ENCODE measurements around the gene PGAM1.
"Not testable (repeated sequence)": the region's sequence is repeated elsewhere in the genome, so short reads cannot be mapped to it uniquely, and the experiment has no call there.

The PGAM1 gene

DNA sequence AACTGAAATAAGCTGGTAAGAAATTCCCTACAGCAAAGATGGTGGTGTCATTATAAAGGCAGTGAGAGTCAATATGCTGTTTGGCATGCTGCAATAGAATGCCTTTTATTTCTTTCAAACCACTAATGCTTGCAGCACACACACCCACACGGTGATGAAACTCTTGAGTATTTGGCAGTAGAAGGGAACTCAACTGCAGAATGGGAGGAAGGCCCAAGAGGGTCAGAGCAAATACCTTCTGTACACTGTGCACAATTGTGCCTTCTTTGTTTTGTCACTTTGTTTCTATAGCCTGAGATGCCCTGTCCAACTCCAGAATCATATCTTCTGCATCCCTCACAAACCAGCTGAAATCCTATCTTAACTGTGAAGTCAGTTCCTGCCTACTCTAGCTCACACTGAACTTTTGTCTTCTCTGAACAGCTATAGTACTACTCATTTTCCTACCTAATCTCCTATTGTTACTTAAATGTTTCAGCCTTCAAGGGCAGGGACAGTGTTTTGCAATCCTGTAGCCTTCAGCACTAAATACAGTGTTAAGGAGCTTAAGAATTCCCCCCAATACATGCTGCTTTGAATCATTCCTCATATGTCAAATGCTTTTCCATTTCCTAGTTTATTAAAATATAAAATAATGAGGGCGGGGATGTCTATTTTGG, 50.1 kb downstream of the PGAM1 start:
- CTCF ChIA-PET, result interaction anchor here (0.5 to 4.8 kb wide), 2 partner anchors 12 to 264 kb away, joined by 4 to 37 read pairs; no protein-coding TSS in a partner anchor
- TF ChIP-seq, protein P1, sequence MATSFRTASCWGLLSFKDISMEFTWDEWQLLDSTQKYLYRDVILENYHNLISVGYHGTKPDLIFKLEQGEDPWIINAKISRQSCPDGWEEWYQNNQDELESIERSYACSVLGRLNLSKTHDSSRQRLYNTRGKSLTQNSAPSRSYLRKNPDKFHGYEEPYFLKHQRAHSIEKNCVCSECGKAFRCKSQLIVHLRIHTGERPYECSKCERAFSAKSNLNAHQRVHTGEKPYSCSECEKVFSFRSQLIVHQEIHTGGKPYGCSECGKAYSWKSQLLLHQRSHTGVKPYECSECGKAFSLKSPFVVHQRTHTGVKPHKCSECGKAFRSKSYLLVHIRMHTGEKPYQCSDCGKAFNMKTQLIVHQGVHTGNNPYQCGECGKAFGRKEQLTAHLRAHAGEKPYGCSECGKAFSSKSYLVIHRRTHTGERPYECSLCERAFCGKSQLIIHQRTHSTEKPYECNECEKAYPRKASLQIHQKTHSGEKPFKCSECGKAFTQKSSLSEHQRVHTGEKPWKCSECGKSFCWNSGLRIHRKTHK (tag by site-specific recombination; IDR thresholded peaks at IDR 0.05), result no peak
- TF ChIP-seq ZNF777 (tag by site-specific recombination; IDR thresholded peaks at IDR 0.05; ENCODE audit: borderline replicate concordance), result no peak
- Histone ChIP-seq H3K36me3 (ENCODE audit: control insufficient read depth in 2 of 2, insufficient read depth in 1 of 2, low read length in 2 of 2) (peaks cover 51 to 94% of the 10 kb centered on the region in 2 experiments), H3K27ac (ENCODE audit: extremely low read depth, low read depth, low read length) (no peak overlapping the region), H3K4me1 (ENCODE audit: control insufficient read depth, insufficient read depth, low read length) (no peaks in the 10 kb centered on the region), H3K4me3 (ENCODE audit: low read depth, low read length) (no peak overlapping the region), H3K9me3 (ENCODE audit: control insufficient read depth, insufficient read depth, low read depth, low read length) (no peaks in the 10 kb centered on the region)
- POLR2A ChIA-PET, result no interaction called here

DNA sequence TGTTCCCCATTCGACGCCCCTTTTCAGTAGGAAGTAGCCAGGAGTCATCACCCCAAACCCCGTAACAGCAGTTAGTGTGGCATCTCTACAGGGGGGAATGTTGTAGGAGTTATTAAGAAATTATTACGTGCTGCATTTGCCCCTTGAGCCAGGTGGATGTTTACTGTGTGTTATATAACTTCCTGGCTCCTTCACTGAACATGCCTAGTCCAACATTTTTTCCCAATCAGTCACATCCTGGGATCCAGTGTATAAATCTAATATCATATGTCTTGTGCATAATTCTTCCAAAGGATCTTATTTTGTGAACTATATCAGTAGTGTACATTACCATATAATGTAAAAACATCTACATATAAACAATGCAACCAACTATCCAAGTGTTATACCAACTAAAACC, 53.4 kb downstream of the PGAM1 start:
- TF ChIP-seq ZBTB17 (tag by site-specific recombination; IDR thresholded peaks at IDR 0.05), result 0 out of 2 replicates have a peak, but pooled peaks have one; percentile 5
- H3K4me3 ChIP-seq (ENCODE audit: low read depth, low read length); POLR2A ChIA-PET; H3K27ac ChIP-seq (ENCODE audit: extremely low read depth, low read depth, low read length); H3K4me1 ChIP-seq (ENCODE audit: control insufficient read depth, insufficient read depth, low read length); CTCF ChIA-PET; H3K9me3 ChIP-seq (ENCODE audit: control insufficient read depth, insufficient read depth, low read depth, low read length): not testable (repeated sequence)
- peaks cover 22 to 82% of the 10 kb centered on the region in 2 experiments for H3K36me3 ChIP-seq (ENCODE audit: control insufficient read depth in 2 of 2, insufficient read depth in 1 of 2, low read length in 2 of 2)

- CTCF ChIA-PET, result no interaction called here
- H3K4me3 ChIP-seq (ENCODE audit: low read depth, low read length), result no peak overlapping the region
- no peaks in the 10 kb centered on the region for H3K9me3 ChIP-seq (ENCODE audit: control insufficient read depth, insufficient read depth, low read depth, low read length)
- H3K4me1 ChIP-seq (ENCODE audit: control insufficient read depth, insufficient read depth, low read length), result no peaks in the 10 kb centered on the region
- H3K27ac ChIP-seq (ENCODE audit: extremely low read depth, low read depth, low read length), result no peak overlapping the region
- peaks cover 22 to 76% of the 10 kb centered on the region in 2 experiments for H3K36me3 ChIP-seq (ENCODE audit: control insufficient read depth in 2 of 2, insufficient read depth in 1 of 2, low read length in 2 of 2)
- POLR2A ChIA-PET, result no interaction called here
- TF ChIP-seq ZNF521 (tag by site-specific recombination; IDR thresholded peaks at IDR 0.05) (no peak), ZNF341 (tag by site-specific recombination; IDR thresholded peaks at IDR 0.05; ENCODE audit: low read depth) (no peak)
Measured at GRCh38 chr10:97479939-97480338, 53.9 kb downstream of the PGAM1 start.

GRCh38 chr10:97481071-97481470, 55.1 kb downstream of the PGAM1 start:
- POLR2A ChIA-PET, result no interaction called here
- Histone ChIP-seq H3K4me3 (ENCODE audit: low read depth, low read length) (no peak overlapping the region), H3K9me3 (ENCODE audit: control insufficient read depth, insufficient read depth, low read depth, low read length) (no peaks in the 10 kb centered on the region), H3K4me1 (ENCODE audit: control insufficient read depth, insufficient read depth, low read length) (no peaks in the 10 kb centered on the region), H3K27ac (ENCODE audit: extremely low read depth, low read depth, low read length) (no peak overlapping the region), H3K36me3 (ENCODE audit: control insufficient read depth in 2 of 2, insufficient read depth in 1 of 2, low read length in 2 of 2) (peaks cover 13 to 69% of the 10 kb centered on the region in 2 experiments)
- peak; percentile 29; the same call in 1 of the 2 replicates for TF ChIP-seq GLIS1 (tag by site-specific recombination; IDR thresholded peaks at IDR 0.05)
- no peak for TF ChIP-seq ZFHX2 (tag by site-specific recombination; conservative IDR thresholded peaks at IDR 0.05)
- CTCF ChIA-PET, result interaction anchor here (1.1 kb wide), 1 partner anchor 73 kb away, joined by 4 read pairs; no protein-coding TSS in a partner anchor

GRCh38 chr10:97482381-97482780, 56.4 kb downstream of the PGAM1 start:
- Histone ChIP-seq H3K27ac (ENCODE audit: extremely low read depth, low read depth, low read length) (no peak overlapping the region), H3K4me3 (ENCODE audit: low read depth, low read length) (no peak overlapping the region), H3K36me3 (ENCODE audit: control insufficient read depth in 2 of 2, insufficient read depth in 1 of 2, low read length in 2 of 2) (peaks cover 9 to 56% of the 10 kb centered on the region in 2 experiments), H3K9me3 (ENCODE audit: control insufficient read depth, insufficient read depth, low read depth, low read length) (no peaks in the 10 kb centered on the region), H3K4me1 (ENCODE audit: control insufficient read depth, insufficient read depth, low read length) (no peaks in the 10 kb centered on the region)
- TF ChIP-seq SP2 (tag by site-specific recombination; IDR thresholded peaks at IDR 0.05) (no peak), ZNF416 (tag by site-specific recombination; IDR thresholded peaks at IDR 0.05) (no peak), ZNF23 (tag by site-specific recombination; IDR thresholded peaks at IDR 0.05; ENCODE audit: borderline replicate concordance) (no peak), ZNF169 (tag by site-specific recombination; IDR thresholded peaks at IDR 0.05) (no peak), TRIM28 (IDR thresholded peaks at IDR 0.05; ENCODE audit: borderline replicate concordance, low read length) (no peak), SCRT2 (tag by site-specific recombination; IDR thresholded peaks at IDR 0.05) (no peak), ZBTB49 (tag by site-specific recombination; IDR thresholded peaks at IDR 0.05; ENCODE audit: low read depth) (no peak), ZNF155 (tag by site-specific recombination; IDR thresholded peaks at IDR 0.05) (no peak)
- ChIA-PET CTCF (interaction anchor here (1.1 to 1.4 kb wide), 2 partner anchors 19 to 70 kb away, joined by 3 to 4 read pairs; no protein-coding TSS in a partner anchor), POLR2A (no interaction called here)

All from HEK293 (cell line).